AG04450 (cell line): ENCODE results near the gene ST7L. TPM values are rescaled to one million over a fixed set of nuclear protein-coding genes. Genes with fewer than 3 reads are reported as not detected.

Experiments used
- CTCF ChIA-PET: fragments of 300-600, 350-600 bp; formaldehyde crosslinking; extraction: SDS; loops from one replicate; lab custom pipeline; 2022; ENCODE audit warnings: antibody characterized with exemption, inconsistent platforms; lab: Charles Lee
- POLR2A ChIA-PET: fragments of 350-600 bp; formaldehyde crosslinking; extraction: SDS; loops from one replicate; lab custom pipeline; 2021; ENCODE audit warnings: antibody characterized with exemption, inconsistent platforms; lab: Yijun Ruan, JAX
- DNase-seq: peaks from one replicate; pipeline ENCODE4 v3.0.0-alpha.2; 2011; ENCODE audit warnings: low read depth, low spot score
- H3K27ac ChIP-seq: one replicate; pipeline ENCODE4 v1.5.1; 2012; ENCODE audit warnings: low read depth, low read length, control low read depth
- H3K27me3 ChIP-seq: one replicate; pipeline ENCODE4 v1.6.0; 2012; ENCODE audit warnings: low read length; ENCODE audit not compliant: control insufficient read depth, insufficient read depth
- H3K4me3 ChIP-seq: 2 replicates; pipeline ENCODE4 v1.5.1; 2011; ENCODE audit warnings: mild to moderate bottlenecking, low read depth, low read length, control low read depth
- H3K9me3 ChIP-seq: 2 replicates; pipeline ENCODE4 v1.5.1; 2012; ENCODE audit warnings: low read length; ENCODE audit not compliant: control insufficient read depth, insufficient read depth
- polyA plus RNA-seq: library from polyadenylated mRNA; depleted of rRNA; stranded (reverse); fragments of >200 nt; gene quantifications from 2 replicates; pipeline ENCODE4 v1.2.3, GENCODE V29; 2011
- TF ChIP-seq, protein P1 (sequence below): IDR thresholded peaks from 2 replicates; pipeline ENCODE4 v1.5.1; 2011; ENCODE audit warnings: low read depth, low read length, control low read depth, inconsistent platforms

Gene ST7L
- polyA plus RNA-seq, 1 experiment: 13.5 TPM

- H3K27me3 ChIP-seq: peaks cover 50% of the 10 kb centered on the region
- TF ChIP-seq, protein P1, sequence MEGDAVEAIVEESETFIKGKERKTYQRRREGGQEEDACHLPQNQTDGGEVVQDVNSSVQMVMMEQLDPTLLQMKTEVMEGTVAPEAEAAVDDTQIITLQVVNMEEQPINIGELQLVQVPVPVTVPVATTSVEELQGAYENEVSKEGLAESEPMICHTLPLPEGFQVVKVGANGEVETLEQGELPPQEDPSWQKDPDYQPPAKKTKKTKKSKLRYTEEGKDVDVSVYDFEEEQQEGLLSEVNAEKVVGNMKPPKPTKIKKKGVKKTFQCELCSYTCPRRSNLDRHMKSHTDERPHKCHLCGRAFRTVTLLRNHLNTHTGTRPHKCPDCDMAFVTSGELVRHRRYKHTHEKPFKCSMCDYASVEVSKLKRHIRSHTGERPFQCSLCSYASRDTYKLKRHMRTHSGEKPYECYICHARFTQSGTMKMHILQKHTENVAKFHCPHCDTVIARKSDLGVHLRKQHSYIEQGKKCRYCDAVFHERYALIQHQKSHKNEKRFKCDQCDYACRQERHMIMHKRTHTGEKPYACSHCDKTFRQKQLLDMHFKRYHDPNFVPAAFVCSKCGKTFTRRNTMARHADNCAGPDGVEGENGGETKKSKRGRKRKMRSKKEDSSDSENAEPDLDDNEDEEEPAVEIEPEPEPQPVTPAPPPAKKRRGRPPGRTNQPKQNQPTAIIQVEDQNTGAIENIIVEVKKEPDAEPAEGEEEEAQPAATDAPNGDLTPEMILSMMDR: no peak
- peaks cover 7% of the 10 kb centered on the region; the same call in 1 of the 2 replicates for H3K9me3 ChIP-seq
- H3K4me3 ChIP-seq: peak overlapping the region; percentile 56
- H3K27ac ChIP-seq: no peak overlapping the region
- DNase-seq: no peak
- ChIA-PET CTCF (no interaction called here), POLR2A (no interaction called here)
These were observed 111.0 kb downstream of the ST7L start for GRCh38 chr1:112507921-112508277.

- Histone ChIP-seq H3K27me3 (peaks cover 48% of the 10 kb centered on the region), H3K27ac (no peak overlapping the region), H3K9me3 (peaks cover 7% of the 10 kb centered on the region; the same call in 1 of the 2 replicates), H3K4me3 (no peak overlapping the region)
- CTCF ChIA-PET: no interaction called here
- TF ChIP-seq, protein P1: no peak
- no peak for DNase-seq
- POLR2A ChIA-PET: no interaction called here
These were observed 111.6 kb downstream of the ST7L start for GRCh38 chr1:112507336-112507735.

DNA sequence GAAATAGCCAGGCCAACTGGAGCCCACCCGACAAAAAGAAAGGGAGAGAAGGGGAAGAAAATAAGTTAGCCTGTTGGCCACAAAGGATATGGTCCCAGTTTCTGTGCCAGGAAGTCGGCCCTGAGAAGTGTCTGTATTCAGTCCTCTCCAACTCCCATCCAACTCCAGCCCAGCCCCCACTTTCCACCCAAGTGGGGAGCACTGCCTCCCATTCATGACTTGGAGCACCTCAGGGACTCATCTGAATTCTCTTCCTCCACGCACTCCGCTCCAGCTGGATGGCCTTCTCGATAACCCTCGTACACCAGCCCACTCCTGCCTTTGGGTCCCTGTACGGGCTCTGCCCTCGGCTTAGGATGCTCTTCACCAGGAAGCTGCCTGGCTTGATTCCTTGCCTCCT lies 112.2 kb downstream of the ST7L start:
- CTCF ChIA-PET: interaction anchor here (1.0 kb wide), 1 partner anchor 107 kb away, joined by 3 read pairs; no protein-coding TSS in a partner anchor
- DNase-seq: no peak
- H3K27ac ChIP-seq: no peak overlapping the region
- H3K9me3 ChIP-seq: peaks cover 7% of the 10 kb centered on the region; the same call in 1 of the 2 replicates
- TF ChIP-seq, protein P1: no peak
- peaks cover 46% of the 10 kb centered on the region for H3K27me3 ChIP-seq
- no peak overlapping the region for H3K4me3 ChIP-seq
- POLR2A ChIA-PET: no interaction called here

DNA sequence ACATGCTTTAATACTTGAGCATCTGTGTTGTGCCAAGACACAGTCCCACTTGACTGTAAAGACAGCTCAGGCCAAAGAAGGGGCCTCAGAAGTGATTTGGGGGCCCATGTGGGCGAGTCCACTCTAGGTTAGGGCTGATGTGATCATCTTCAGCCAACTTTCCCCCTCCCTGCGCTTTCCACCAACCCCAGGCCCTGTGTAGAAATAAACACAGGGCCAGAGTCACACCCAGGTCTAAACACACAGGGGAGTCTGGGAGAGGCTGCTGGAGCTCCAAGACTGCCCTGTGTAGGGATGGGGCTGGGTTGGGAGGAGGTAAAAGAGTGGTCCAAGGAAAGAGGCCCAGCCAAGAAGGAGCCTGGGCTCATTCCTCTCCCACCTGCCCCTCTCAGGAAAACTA lies 112.6 kb downstream of the ST7L start:
- H3K4me3 ChIP-seq: no peak overlapping the region
- TF ChIP-seq, protein P1: no peak
- DNase-seq: no peak
- peaks cover 46% of the 10 kb centered on the region for H3K27me3 ChIP-seq
- no peak overlapping the region for H3K27ac ChIP-seq
- POLR2A ChIA-PET: no interaction called here
- CTCF ChIA-PET: interaction anchor here (1.0 kb wide), 1 partner anchor 108 kb away, joined by 3 read pairs; no protein-coding TSS in a partner anchor
- peaks cover 7% of the 10 kb centered on the region; the same call in 1 of the 2 replicates for H3K9me3 ChIP-seq

DNA sequence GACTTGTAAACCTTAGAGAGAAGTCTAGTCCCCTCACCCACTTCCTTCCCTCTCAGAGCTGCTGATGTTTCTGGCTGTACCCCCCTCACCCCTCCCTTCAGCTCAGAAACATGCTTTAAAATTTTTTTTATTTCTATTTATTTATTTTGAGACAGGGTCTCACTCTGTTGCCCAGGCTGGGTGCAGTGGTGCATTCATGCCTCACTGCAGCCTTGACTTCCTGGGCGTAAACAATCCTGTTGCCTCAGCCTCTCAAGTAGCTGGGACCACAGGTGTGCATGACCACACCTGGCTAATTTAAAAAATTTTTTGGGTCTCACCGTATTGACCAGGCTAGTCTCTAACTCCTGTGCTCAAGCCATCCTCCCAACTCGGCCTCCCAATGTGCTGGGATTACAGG lies 113.1 kb downstream of the ST7L start:
- no peak for DNase-seq
- Histone ChIP-seq H3K27ac (no peak overlapping the region), H3K27me3 (peaks cover 46% of the 10 kb centered on the region), H3K9me3 (peaks cover 7% of the 10 kb centered on the region; the same call in 1 of the 2 replicates), H3K4me3 (no peak overlapping the region)
- ChIA-PET CTCF (interaction anchor here (1.0 kb wide), 1 partner anchor 108 kb away, joined by 3 read pairs; no protein-coding TSS in a partner anchor), POLR2A (no interaction called here)
- TF ChIP-seq, protein P1: no peak
